H1 (cell line): ENCODE measurements around the gene HS3ST3B1. TPM values are rescaled to one million over a fixed set of nuclear protein-coding genes. Genes with fewer than 3 reads are reported as not detected.
A peak's percentile ranks its signal among the peaks of the same experiment; 100 is the strongest.

Source experiments
- CTCF ChIA-PET: fragments of 300-600 bp; sonication (Branson Sonifier 250); formaldehyde crosslinking; loops from one replicate; lab custom pipeline; 2021; ENCODE audit not compliant: partially characterized antibody; lab: Charles Lee
- POLR2A ChIA-PET: fragments of 300-600 bp; sonication (Branson Sonifier 250); formaldehyde crosslinking; loops from one replicate; lab custom pipeline; 2021; ENCODE audit warnings: inconsistent platforms; ENCODE audit not compliant: partially characterized antibody; lab: Charles Lee
- DNase-seq, 2 experiments: peaks; one replicate each; pipeline versions ENCODE4 v3.0.0 to v3.0.0-alpha.2; 2010 to 2022; ENCODE audit warnings: low spot score in 2 of 2, low read depth in 1 of 2, mixed read lengths in 1 of 2
- FAIRE-seq: peaks from 2 replicates; lab custom pipeline; 2011; peaks lifted over from hg19 to GRCh38; lab: Jason Lieb, UNC
- H2AFZ ChIP-seq: 2 replicates; pipeline ENCODE4 v1.8.1; 2012; ENCODE audit warnings: low read length, inconsistent platforms
- H2AK5ac ChIP-seq: 2 replicates; pipeline ENCODE4 v1.6.1; 2013; ENCODE audit warnings: low read depth, low read length
- H2BK120ac ChIP-seq: replicated peaks from 2 replicates; pipeline ENCODE3; 2013; ENCODE audit warnings: low read depth, low read length, inconsistent platforms
- H2BK12ac ChIP-seq: 2 replicates; pipeline ENCODE4 v1.6.1; 2013; ENCODE audit warnings: low read depth, low read length
- H2BK15ac ChIP-seq: 2 replicates; pipeline ENCODE4 v1.6.1; 2013; ENCODE audit warnings: low read length
- H2BK20ac ChIP-seq: 2 replicates; pipeline ENCODE4 v1.6.1; 2013; ENCODE audit warnings: low read length
- H2BK5ac ChIP-seq: 2 replicates; pipeline ENCODE4 v1.6.1; 2013; ENCODE audit warnings: low read depth, low read length
- H3K14ac ChIP-seq: 2 replicates; pipeline ENCODE4 v1.6.1; 2013; ENCODE audit warnings: inconsistent platforms; ENCODE audit not compliant: insufficient read length
- H3K18ac ChIP-seq: 2 replicates; pipeline ENCODE4 v1.6.1; 2013; ENCODE audit warnings: low read length; ENCODE audit errors: extremely low read depth
- H3K23ac ChIP-seq: 2 replicates; pipeline ENCODE4 v1.6.1; 2013; ENCODE audit warnings: inconsistent platforms; ENCODE audit not compliant: insufficient read length
- H3K23me2 ChIP-seq: 2 replicates; pipeline ENCODE4 v1.6.1; 2013; ENCODE audit warnings: low read depth, low read length
- H3K27ac ChIP-seq: 2 replicates; pipeline ENCODE4 v1.6.1; 2011; ENCODE audit warnings: low read depth, low read length, inconsistent platforms
- H3K27me3 ChIP-seq, 4 experiments: replicated peaks in 1 of 4; 1 replicate in 1 of 4; 2 replicates in 3 of 4; pipeline versions ENCODE4 v1.6.1 to v1.8.1; 2011 to 2013; ENCODE audit warnings: low read length in 3 of 4, mild to moderate bottlenecking in 3 of 4, inconsistent platforms in 2 of 4, mixed read lengths in 2 of 4, moderate library complexity in 1 of 4; ENCODE audit not compliant: control insufficient read depth in 3 of 4, insufficient read depth in 3 of 4; ENCODE audit errors: extremely low read depth in 1 of 4
- H3K36me3 ChIP-seq, 4 experiments: 2 replicates each; pipeline versions ENCODE4 v1.6.1 to v1.8.1; 2011 to 2013; ENCODE audit warnings: mild to moderate bottlenecking in 4 of 4, low read length in 3 of 4, moderate library complexity in 2 of 4, control low read depth in 1 of 4, inconsistent platforms in 1 of 4; ENCODE audit not compliant: insufficient read depth in 4 of 4, control insufficient read depth in 2 of 4
- H3K4ac ChIP-seq: replicated peaks from 2 replicates; pipeline ENCODE3; 2013; ENCODE audit warnings: low read length, low read depth, mixed read lengths, inconsistent platforms; ENCODE audit not compliant: insufficient read length
- H3K4me1 ChIP-seq, 4 experiments: replicated peaks in 1 of 4; 1 replicate in 1 of 4; 2 replicates in 3 of 4; pipeline versions ENCODE4 v1.6.1 to v1.8.1; 2011 to 2013; ENCODE audit warnings: low read length in 3 of 4, inconsistent platforms in 2 of 4, mixed read lengths in 1 of 4; ENCODE audit not compliant: insufficient read depth in 4 of 4, control insufficient read depth in 3 of 4
- H3K4me2 ChIP-seq, 2 experiments: 2 replicates each; pipeline versions ENCODE4 v1.6.1 to v1.8.1; 2011 to 2013; ENCODE audit warnings: low read depth in 2 of 2, low read length in 2 of 2, control low read depth in 1 of 2, inconsistent platforms in 1 of 2, mild to moderate bottlenecking in 1 of 2; ENCODE audit not compliant: insufficient read depth in 1 of 2
- H3K4me3 ChIP-seq, 4 experiments: fragments of 200-600, 300-600 bp in 1 of 4; sonication (generic), shearing (Covaris generic), sonication (Bioruptor Twin) in 1 of 4; 2 replicates each; pipeline versions ENCODE4 v1.5.1 to v1.8.1; 2011 to 2016; ENCODE audit warnings: low read length in 4 of 4, low read depth in 3 of 4, control low read depth in 2 of 4, inconsistent platforms in 2 of 4, mild to moderate bottlenecking in 2 of 4, mixed read lengths in 1 of 4, moderate library complexity in 1 of 4; ENCODE audit not compliant: insufficient read depth in 2 of 4; ENCODE audit errors: extremely low read depth in 1 of 4
- H3K56ac ChIP-seq: replicated peaks from 2 replicates; pipeline ENCODE3; 2013; ENCODE audit warnings: low read depth, mild to moderate bottlenecking, mixed read lengths, low read length, inconsistent platforms; ENCODE audit not compliant: insufficient read length
- H3K79me1 ChIP-seq: 2 replicates; pipeline ENCODE4 v1.6.1; 2013; ENCODE audit warnings: low read depth, low read length, control low read depth
- H3K79me2 ChIP-seq, 2 experiments: 2 replicates each; pipeline versions ENCODE4 v1.6.1 to v1.8.1; 2012 to 2013; ENCODE audit warnings: low read length in 2 of 2, mild to moderate bottlenecking in 2 of 2, inconsistent platforms in 1 of 2; ENCODE audit not compliant: insufficient read depth in 2 of 2, control insufficient read depth in 1 of 2
- H3K9ac ChIP-seq, 4 experiments: replicated peaks in 1 of 4; 1 replicate in 1 of 4; 2 replicates in 3 of 4; pipeline versions ENCODE4 v1.6.1 to v1.8.1; 2011 to 2013; ENCODE audit warnings: low read depth in 3 of 4, low read length in 3 of 4, control low read depth in 2 of 4, mild to moderate bottlenecking in 2 of 4, moderate library complexity in 2 of 4, inconsistent platforms in 1 of 4; ENCODE audit errors: extremely low read depth in 1 of 4
- H3K9me3 ChIP-seq, 2 experiments: 2 replicates each; pipeline versions ENCODE4 v1.6.1 to v1.8.1; 2012 to 2013; ENCODE audit warnings: mild to moderate bottlenecking in 2 of 2, moderate library complexity in 2 of 2, control low read depth in 1 of 2, inconsistent platforms in 1 of 2, low read depth in 1 of 2, low read length in 1 of 2, mixed read lengths in 1 of 2; ENCODE audit not compliant: insufficient read depth in 2 of 2
- H4K20me1 ChIP-seq, 2 experiments: replicated peaks in 1 of 2; 2 replicates each; pipeline versions ENCODE3 to v1.8.1; 2011 to 2013; ENCODE audit warnings: inconsistent platforms in 2 of 2, low read length in 2 of 2, mild to moderate bottlenecking in 1 of 2; ENCODE audit not compliant: insufficient read depth in 2 of 2, control insufficient read depth in 1 of 2
- H4K5ac ChIP-seq: 2 replicates; pipeline ENCODE4 v1.6.1; 2013; ENCODE audit warnings: low read length, low read depth, mixed read lengths, inconsistent platforms; ENCODE audit not compliant: insufficient read length
- H4K8ac ChIP-seq: 2 replicates; pipeline ENCODE4 v1.8.0; 2013; ENCODE audit warnings: mild to moderate bottlenecking, moderate library complexity, low read length, inconsistent platforms; ENCODE audit not compliant: insufficient read depth; ENCODE audit errors: extremely low read depth
- H4K91ac ChIP-seq: replicated peaks from 2 replicates; pipeline ENCODE3; 2013; ENCODE audit warnings: low read length, mixed read lengths, inconsistent platforms; ENCODE audit not compliant: insufficient read length
- WGBS, 2 experiments: shearing (Covaris generic) in 1 of 2; methylation state at CpG; one replicate each; pipeline versions ENCODE4 v1.1.6 to v1.1.7; 2013 to 2015; ENCODE audit warnings: low lambda C conversion rate in 2 of 2, mixed read lengths in 2 of 2, inconsistent platforms in 1 of 2, low coverage in 1 of 2, missing lambda C conversion rate in 1 of 2; ENCODE audit not compliant: insufficient replicate concordance in 2 of 2, insufficient coverage in 1 of 2, insufficient read length in 1 of 2; ENCODE audit errors: extremely low coverage in 1 of 2, missing lambda C conversion rate in 1 of 2; 5-methylcytosine and 5-hydroxymethylcytosine counted together
- polyA plus RNA-seq, 7 experiments: library from polyadenylated mRNA; depleted of rRNA in 3 of 7; stranded (reverse) in 5 of 7; unstranded in 2 of 7; fragments of >200 nt in 5 of 7; fragments of 200-250 nt in 2 of 7; gene quantifications; 1 replicate in 5 of 7; 2 replicates in 1 of 7; 4 replicates in 1 of 7; pipeline versions ENCODE4 v1.2.1 to v1.2.3, GENCODE V29; 2011 to 2013; ENCODE audit warnings: missing spikeins in 2 of 7, mixed read lengths in 2 of 7
- total RNA-seq: library from RNA; stranded (reverse); fragmentation: NEBNext Ultra II Directional; extraction: Animal tissue kit (Norgen Biotek cat#: 25700); gene quantifications from 2 replicates; pipeline ENCODE4 v1.2.1, GENCODE V29; 2021

Gene HS3ST3B1
- total and polyA plus RNA-seq, 2 of the 8 experiments (the other 6 are each of a cell fraction or from before 2014, with no cell fraction given), result 4.7 to 14.4 TPM

GRCh38 chr17:14389681-14390080 is 88.8 kb downstream of the HS3ST3B1 start:
- H2BK20ac ChIP-seq, result no peak overlapping the region
- no peak overlapping the region for H2AK5ac ChIP-seq
- ChIA-PET POLR2A (no interaction called here), CTCF (interaction anchor here (0.7 kb wide), 1 partner anchor 96 kb away, joined by 3 read pairs; no protein-coding TSS in a partner anchor)
- H3K79me1 ChIP-seq, result no peaks in the 10 kb centered on the region
- H2AFZ ChIP-seq, result no peak overlapping the region
- H3K4ac ChIP-seq, result no peak overlapping the region
- H3K14ac ChIP-seq, result no peak overlapping the region
- no peak overlapping the region for H3K9ac ChIP-seq
- no peak overlapping the region for H3K23ac ChIP-seq
- H2BK5ac ChIP-seq, result no peak overlapping the region
- DNase-seq, result no peak
- no peak overlapping the region for H4K8ac ChIP-seq
- 64% methylated on average over 6 of the region's 6 CpGs; no CpG with 5 or more reads in 1 of the 2 experiments for WGBS, 2 experiments
- H3K9me3 ChIP-seq, result no peaks in the 10 kb centered on the region
- H3K27ac ChIP-seq, result no peak overlapping the region
- no peaks in the 10 kb centered on the region for H4K20me1 ChIP-seq
- no peak overlapping the region for H2BK120ac ChIP-seq
- no peak overlapping the region for H2BK12ac ChIP-seq
- H3K27me3 ChIP-seq, result no peaks in the 10 kb centered on the region
- no peak overlapping the region for H3K18ac ChIP-seq
- no peak overlapping the region for H4K5ac ChIP-seq
- peaks cover 0 to 3% (median 1%) of the 10 kb centered on the region in 4 experiments; a peak in 4 of 7 replicates for H3K4me1 ChIP-seq
- no peaks in the 10 kb centered on the region for H3K36me3 ChIP-seq
- no peak overlapping the region for H3K56ac ChIP-seq
- H3K79me2 ChIP-seq, result no peaks in the 10 kb centered on the region
- H3K4me2 ChIP-seq, result no peak overlapping the region
- no peaks in the 10 kb centered on the region for H3K23me2 ChIP-seq
- H2BK15ac ChIP-seq, result no peak overlapping the region
- FAIRE-seq, result no peak
- peak overlapping the region; percentile 41 for H4K91ac ChIP-seq
- H3K4me3 ChIP-seq, result no peak overlapping the region
